HG03039 (cell line): Measurements from ENCODE around the gene SYNM.
"Not testable (repeated sequence)": the region's sequence is repeated elsewhere in the genome, so short reads cannot be mapped to it uniquely, and the experiment has no call there.

Experiments
- ATAC-seq: cut with Tn5 transposase; IDR thresholded peaks from one replicate; pipeline ENCODE4 v1.9.1; 2021; ENCODE audit warnings: mild to moderate bottlenecking, moderate library complexity; ENCODE audit not compliant: unreplicated experiment

The SYNM gene

GRCh38 chr15:99105514-99106341, 848 bp downstream of the SYNM start:
- ATAC-seq = no peak

- ATAC-seq = no peak
Observed at GRCh38 chr15:99106417-99107220, 1.7 kb downstream of the SYNM start.

GRCh38 chr15:99108993-99109392, 4.1 kb downstream of the SYNM start:
- ATAC-seq = no peak

- no peak for ATAC-seq
Observed at GRCh38 chr15:99109555-99110021, 4.7 kb downstream of the SYNM start.

GRCh38 chr15:99110093-99110492, 5.2 kb downstream of the SYNM start:
- no peak for ATAC-seq

- no peak for ATAC-seq
Observed at GRCh38 chr15:99110581-99111320, 5.9 kb downstream of the SYNM start.

- ATAC-seq = not testable (repeated sequence)
Observed at GRCh38 chr15:99111641-99112040, 6.8 kb downstream of the SYNM start.

- ATAC-seq = no peak
Observed at GRCh38 chr15:99113547-99114271, 8.8 kb downstream of the SYNM start.

GRCh38 chr15:99114511-99115299, 9.8 kb downstream of the SYNM start:
- ATAC-seq = no peak

- no peak for ATAC-seq
Observed at GRCh38 chr15:99115300-99116215, 10.7 kb downstream of the SYNM start.

GRCh38 chr15:99117111-99117510, 12.2 kb downstream of the SYNM start:
- no peak for ATAC-seq

GRCh38 chr15:99117563-99118257, 12.8 kb downstream of the SYNM start:
- no peak for ATAC-seq

GRCh38 chr15:99118258-99118632, 13.4 kb downstream of the SYNM start:
- ATAC-seq = no peak

- no peak for ATAC-seq
Observed at GRCh38 chr15:99118801-99119546, 14.1 kb downstream of the SYNM start.

GRCh38 chr15:99120050-99120777, 15.3 kb downstream of the SYNM start:
- ATAC-seq = no peak

GRCh38 chr15:99121207-99121606, 16.3 kb downstream of the SYNM start:
- ATAC-seq = no peak
